Activated CD4-positive, alpha-beta T cell treated with anti-CD3 and anti-CD28 coated beads, Interleukin-2, amount 50 U/mL, for 4 hours (primary cell): ENCODE results near the gene FAM20B.
"Not testable (repeated sequence)": the region's sequence is repeated elsewhere in the genome, so short reads cannot be mapped to it uniquely, and the experiment has no call there.

Experiments
- DNase-seq, 2 experiments: peaks; one replicate each; pipeline ENCODE4 v3.0.0-alpha.2; 2020

Gene FAM20B

DNA sequence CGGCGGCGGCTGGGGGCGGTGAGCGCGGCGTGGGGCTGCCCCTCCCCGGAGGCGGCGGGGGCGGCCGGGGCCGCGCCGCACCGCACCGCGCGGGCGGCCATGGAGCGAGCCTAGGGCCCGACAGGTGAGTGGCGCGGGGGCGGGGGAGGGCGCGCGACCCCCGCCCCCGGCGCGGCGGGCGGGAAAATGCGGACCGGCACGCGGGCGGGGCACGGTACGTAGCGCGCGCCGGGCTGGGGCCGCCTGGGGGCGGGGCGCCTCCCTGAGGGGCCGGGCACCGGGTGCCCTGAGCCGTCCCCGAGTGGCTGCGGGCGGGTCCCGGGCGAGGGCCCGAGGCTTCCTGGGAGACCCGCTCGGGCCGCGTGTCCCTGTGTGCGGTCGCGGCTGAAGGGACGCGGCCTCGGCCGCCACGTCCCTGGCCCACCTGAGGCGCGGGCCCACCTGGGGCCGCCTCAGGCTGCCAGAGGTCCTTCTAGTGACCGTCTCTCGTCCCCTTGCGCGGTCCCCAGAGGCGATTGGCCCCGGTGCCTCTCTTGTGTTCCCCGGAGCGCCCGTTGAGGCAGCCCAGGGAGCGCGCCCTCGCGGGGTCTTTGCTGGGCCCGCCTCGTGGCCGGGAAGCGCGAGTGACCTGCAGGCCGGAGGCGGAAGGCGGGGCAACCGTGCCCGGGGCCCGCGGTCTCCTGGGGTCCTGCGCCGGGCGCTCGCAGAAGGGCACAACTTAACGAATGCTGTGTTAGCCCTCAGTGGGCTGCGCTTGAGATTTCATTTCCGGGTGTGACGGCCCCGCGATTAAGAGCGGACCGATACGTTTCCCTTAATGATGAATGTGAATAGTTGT is 500 bp downstream of the FAM20B start:
- peak; percentile 58 to 62 for DNase-seq

DNA sequence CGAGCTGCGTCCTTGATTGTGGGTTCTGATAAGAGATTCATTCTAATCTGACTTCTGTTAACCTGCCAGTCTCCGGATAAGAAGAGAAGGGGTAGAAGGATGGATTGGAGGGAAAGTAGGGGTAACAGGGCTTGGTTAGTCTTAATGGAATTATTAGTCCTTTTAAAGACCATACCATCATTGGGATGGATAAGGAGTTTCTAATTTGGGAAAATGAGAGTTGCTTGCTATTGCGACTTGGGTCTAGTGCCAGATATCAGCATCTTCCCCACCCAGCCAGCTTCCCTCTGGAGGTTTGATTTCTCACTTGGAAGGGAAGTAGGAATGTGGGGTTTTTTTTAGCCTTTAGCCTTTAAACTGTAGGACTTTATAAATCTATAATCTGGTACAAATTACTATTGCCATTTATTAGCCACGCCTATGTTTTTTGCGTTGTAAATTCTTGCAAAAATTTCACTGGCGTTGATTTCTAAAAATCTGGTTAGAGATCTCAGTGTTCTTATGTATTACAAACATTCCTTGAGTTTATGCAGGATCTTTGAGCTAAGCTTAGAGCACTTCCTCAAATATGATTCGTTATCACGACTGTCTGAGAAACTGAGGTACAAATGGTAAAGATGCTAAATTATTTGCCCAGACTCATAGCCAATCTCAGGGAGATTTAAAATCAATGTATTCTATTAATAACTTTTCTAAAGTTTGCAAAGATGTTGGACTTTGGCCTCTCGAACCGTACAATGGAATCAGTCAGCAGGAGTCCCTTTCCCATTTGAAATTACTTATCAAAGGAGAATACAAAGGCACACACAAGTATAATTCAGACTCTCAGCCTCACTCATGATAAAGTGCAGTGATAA is 1.3 kb downstream of the FAM20B start:
- no peak for DNase-seq

DNA sequence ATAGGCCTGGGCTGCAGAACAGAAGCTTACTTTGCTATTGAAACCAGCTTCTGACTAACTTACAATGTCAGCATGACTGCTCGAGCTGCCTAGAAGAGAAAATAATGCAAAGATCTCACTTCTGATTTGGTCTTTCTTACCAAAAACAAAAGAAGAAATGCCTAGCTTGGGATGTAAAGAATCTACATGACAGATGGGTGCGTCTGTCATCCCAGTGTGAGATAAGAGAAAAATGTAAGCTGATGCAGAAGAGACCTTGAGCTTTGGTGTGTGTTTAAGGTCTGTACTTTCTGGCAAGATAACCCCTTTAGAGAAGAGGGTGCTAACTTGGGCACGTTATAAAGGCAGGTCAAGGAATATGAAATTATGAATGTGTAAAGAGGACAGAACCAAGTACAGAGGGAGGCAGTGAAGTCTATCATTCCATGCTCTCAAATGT is 3.6 kb downstream of the FAM20B start:
- no peak for DNase-seq

DNA sequence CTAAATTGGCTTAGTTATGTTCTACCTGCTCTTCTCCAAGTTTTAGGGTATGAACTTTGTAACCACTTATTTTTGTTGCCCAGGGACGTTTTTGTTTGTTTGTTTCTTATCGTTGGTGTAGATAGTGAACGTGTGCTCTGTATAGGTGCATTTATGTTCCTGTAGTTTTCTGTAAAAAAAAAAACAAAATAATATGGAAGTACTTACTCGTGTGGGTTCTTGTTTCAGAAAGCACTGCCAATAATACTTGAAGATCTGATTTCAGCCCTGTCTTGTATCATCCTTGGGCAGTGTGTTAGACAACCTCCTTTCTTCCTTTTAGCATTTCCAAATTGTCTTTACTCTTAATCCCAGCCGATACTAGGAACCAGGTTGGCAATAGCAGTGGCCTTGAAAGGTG is 4.4 kb downstream of the FAM20B start:
- DNase-seq, result no peak

DNA sequence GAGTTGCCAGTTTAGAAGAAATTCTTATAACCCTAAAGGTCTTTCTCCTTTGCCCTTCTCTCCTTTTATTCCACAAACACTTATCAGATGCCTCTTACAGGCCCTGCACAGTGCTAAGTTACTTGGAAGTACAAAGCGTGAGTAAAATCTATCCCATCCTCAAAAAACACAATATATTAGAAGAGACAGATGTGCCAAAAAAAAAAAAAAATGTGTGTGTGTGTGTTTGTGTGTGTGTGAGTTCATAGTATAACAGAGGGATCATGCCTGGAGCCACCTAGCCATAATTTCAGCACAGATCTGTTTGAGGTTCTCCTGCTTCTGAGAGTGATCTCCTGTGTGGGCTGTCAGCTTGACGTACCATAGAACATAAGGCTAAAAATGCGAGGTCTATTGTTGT is 5.0 kb downstream of the FAM20B start:
- DNase-seq, result no peak

DNA sequence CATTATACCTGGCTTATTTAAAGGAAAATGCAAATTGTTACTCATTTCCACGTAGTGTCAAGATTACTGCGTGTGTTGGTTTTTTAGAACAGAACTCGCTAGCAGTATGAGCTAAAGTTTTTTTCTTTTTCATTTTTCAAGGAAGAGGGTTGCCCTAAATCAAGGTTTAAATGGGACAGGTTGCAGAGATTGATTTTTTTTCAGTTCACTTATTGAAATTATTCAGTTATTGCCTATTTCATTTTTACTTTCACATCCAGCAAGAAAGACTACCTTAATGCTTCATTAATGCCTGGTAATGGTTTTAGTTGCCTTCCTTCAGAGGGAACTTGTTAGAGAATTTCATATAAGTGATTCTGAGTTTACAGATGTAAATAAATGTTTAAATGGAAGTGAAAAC is 5.6 kb downstream of the FAM20B start:
- no peak for DNase-seq

DNA sequence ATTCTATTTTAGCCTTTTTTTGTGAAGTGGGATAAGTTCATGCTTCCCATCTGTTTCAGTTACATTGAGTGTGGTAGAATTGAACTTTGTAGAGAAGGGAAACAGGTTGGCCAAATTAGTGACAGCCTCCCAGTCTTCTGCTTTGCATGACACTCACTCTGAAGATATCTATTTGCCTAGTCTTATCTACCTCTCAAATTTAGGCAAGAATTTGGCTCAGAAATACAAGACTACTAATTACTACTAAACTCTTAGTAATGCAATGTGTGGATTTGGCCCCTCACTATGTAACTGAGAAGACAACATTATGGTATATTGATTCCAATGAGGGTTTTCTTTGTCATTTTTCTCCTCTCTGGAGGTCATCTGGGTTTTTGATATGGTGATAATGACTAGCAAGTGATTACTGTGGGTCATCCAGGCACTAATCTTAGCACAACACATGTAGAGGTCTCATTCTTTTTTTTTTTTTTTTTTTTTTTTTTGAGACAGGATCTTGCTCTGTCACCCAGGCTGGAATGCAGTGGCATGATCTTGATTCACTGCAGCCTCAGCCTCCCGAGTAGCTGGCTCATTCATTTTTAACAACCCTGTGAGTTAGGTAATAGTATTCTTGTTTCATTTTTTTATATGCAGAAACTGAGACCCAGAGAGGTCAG is 6.3 kb downstream of the FAM20B start:
- no peak for DNase-seq

DNA sequence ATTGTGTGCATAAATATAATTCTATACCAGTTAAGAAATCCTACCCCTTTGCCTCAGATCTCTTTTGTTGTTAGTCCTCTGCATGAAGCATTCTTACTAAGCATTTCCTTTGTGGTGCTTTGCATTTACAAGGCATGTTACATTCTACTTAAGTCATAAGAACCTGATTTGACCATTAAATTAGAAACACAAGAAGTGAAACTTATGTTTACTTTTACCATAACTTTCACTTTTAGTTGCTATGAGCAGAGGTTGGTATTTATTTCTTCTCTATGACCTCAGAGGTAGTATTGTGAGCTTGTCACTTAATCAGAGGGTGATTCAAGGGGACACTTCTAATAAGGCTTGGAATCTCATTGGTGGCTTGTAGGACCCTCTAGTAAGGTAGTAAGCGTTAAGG is 9.0 kb downstream of the FAM20B start:
- no peak for DNase-seq

DNA sequence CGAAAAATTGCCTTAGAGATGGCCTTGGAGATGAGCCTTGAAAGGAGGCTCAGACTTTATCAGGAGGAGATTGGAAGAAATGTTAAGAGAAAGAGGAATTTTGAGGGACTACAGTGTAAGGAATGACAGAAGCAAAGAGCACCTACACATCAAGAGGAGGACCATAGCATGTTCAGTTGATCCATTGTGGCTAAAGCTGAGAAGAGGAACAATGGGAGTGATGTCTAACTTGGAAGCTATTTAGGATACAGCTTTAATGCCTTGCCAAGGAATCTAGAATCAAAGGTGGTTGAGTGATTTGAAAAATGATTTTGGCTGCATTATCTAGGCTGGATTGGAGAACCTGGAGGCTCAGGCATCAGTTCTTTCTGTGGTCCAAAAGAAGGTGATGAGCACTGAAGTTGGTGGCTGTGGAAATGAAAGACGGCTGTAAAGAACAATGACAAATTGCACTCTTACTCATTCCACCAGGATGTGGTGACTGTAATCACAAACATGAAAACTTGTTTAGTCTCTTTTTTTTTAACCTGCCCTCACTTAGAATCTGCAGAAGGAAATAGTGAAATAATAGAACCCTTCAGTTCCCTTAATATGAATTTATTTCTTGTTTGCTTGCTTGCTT is 11.3 kb downstream of the FAM20B start:
- DNase-seq, result no peak

DNA sequence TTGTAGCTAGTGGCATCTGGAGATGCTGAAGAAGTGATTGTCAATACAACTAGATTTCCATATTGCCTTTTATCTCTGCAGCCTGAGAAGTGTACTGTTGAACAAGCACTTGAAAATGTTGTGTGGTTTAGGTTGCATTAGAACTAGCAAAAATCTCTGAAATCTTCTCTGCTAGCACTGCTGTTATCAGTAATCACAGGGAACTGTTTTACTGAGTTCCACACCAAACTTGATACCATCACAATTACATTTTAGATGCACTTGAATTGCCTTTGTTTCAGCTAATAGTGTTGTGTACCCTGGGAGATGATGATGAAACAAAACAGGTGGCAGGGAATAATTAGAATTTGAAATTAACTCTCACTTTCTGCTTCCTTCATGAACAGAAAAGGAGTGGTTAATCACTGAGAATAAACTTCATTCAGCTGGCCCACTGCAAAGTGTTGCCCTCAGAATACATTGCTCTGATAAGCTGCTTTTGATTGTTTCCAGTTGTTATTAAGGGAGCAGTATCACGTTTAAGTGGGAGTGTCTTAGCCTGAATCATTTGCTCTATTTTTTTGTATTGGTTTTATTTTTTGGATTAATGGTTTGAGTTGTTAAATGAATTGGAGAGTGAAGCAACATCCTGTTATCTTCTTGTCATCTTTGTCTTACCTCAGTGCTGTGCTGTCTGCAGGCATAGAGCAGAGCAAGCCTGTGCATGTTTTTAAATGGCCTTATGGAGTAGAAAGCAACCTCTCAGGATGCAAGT is 13.0 kb downstream of the FAM20B start:
- no peak for DNase-seq

DNA sequence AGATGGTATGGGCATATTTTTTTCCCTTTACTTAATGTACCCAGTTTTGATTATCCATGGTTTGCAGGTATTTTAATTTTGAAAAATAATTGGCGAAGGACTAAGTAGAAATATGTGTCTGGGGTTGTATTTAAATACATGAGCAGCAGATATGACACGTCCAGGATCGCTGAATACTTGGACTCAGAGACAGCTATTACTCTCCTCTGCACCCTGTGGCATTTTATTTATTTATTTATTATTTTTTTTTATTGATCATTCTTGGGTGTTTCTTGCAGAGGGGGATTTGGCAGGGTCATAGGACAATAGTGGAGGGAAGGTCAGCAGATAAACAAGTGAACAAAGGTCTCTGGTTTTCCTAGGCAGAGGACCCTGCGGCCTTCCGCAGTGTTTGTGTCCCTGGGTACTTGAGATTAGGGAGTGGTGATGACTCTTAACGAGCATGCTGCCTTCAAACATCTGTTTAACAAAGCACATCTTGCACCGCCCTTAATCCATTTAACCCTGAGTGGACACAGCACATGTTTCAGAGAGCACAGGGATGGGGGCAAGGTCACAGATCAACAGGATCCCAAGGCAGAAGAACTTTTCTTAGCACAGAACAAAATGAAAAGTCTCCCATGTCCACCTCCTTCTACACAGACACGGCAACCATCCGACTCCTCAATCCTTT is 13.9 kb downstream of the FAM20B start:
- not testable (repeated sequence) for DNase-seq

DNA sequence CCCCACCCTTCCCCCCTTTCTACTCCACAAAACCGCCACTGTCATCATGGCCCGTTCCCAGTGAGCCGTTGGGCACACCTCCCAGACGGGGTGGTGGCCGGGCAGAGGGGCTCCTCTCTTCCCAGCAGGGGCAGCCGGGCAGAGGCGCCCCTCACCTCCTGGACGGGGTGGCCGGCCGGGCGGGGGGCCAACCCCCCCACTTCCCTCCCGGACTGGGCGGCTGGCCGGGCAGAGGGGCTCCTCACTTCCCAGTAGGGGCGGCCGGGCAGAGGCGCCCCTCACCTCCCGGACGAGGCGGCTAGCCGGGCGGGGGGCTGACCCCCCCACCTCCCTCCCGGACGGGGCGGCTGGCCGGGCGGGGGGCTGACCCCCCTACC is 14.5 kb downstream of the FAM20B start:
- DNase-seq, result not testable (repeated sequence)

DNA sequence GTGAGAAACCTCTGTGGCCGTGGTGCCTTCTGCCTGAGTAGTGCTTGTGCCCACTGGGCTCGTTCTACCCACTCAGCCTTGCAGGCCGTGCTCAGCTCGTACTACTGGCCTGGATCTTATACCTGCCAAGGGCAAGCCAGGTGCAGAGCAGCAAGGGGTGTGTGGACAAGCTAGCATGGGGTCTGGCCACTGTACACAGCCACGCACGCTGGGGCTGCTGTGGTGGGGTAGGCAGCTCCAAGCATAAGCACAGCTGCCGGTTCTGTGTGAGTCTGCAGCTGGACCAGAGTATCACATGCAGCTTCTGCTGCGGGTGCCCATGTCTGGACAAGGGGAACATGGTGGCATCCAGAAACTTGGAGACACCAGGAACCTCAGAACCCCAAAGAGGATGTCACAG is 16.4 kb downstream of the FAM20B start:
- DNase-seq, result no peak

DNA sequence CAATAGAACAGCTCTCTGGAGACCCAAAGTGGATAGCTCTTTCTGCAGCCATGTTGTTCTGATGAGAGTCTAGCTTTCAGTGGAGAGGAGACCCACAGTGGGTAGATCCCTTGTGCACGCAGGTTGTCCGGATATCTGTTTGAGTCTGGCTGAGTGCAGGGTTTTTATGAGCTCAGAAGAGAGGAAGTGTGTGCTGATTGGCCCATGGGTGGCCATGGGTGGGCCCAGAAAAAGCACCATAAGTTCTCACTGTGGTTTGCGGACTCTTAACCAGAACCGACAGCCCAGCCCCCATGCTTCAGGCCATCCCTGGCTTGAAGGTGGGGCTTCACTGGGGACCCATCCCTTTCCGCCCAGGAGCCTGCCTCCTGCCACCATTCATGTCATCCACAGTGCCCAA is 17.0 kb downstream of the FAM20B start:
- no peak for DNase-seq

DNA sequence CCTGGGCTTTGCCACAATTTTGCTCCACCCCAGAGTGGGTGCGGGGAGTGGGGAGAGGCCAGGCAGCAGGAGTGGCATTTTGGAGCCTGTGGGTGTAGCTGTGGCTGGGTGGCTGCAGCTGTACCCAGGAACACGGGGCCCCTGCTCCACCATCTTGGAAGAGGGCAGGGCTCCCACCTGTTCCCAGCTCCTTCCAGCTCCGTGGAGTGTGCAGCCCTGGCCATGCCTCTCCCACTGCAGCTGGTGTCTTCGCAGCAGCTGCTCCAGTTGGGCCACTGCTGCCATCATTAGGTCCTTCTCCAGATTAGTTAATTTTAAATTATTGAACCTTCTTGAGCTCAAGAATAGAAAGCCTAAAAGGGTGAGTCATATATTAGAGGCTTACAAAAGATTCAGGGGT is 17.6 kb downstream of the FAM20B start:
- DNase-seq, result no peak

DNA sequence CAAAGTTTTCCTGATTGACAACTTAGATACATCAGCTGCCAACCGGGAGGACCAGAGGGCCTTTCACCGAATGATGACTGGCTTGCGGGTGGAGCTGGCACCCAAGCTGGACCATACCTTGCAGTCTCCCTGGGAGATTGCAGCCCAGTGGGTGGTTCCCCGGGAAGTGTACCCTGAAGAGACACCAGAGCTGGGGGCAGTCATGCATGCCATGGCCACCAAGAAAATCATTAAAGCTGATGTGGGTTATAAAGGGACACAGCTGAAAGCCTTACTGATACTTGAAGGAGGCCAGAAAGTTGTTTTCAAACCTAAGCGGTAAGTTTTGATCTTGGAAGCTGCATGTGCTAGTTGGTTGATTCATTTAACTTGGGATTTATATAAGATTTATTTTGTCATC is 18.2 kb downstream of the FAM20B start:
- DNase-seq, result no peak

DNA sequence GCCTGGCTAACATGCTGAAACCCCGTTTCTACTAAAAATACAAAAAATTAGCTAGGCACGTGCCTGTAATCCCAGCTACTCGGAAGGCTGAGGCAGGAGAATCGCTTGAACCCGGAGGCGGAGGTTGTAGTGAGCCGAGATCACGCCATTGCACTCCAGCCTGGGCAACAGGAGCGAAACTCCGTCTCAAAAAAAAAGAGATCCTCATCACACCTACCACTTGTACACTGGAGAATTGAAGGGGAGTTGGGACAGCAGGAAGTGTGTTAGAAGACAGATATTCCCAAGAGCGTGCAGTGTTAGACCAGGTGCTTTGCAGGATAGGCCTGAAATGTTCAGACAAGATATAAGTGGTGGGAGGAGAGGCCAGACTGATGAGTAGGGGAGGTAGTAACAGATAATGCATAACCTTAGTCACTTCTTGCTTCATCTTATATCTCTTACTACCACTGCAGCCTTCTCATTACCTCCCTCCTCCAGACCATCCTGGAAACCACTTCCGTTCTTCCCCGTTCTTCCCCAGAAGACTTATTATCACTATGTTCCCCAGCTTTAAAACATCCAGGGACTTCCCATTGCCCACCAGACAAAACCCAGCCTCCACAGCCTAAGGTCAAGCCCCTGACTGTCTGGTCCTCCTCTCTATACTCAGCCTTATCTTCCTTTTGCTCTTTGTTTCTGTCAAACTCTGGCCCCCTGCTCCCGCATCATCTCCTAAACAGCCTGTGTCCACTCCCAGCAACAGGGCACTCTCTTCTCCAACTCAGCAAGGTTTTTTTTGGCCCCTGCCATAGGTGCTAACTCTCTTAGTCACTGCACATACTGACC is 21.3 kb downstream of the FAM20B start:
- no peak for DNase-seq

DNA sequence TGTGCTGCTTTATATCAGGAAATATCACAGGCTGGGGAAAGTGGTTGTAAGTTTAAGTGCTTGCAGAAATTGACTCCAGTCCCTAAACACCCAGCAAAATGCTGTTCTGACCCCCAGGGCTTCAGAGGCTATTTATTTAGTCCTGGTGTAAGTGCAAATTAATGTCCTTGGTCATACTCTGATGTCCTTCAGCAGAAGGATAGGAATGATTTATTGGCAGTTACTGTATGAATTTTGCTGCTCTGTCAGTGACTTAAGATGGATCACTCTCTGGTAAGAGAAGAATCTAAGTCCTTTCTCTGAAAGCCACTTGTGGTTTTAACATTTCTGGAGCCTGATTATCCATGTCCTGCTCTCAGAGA is 21.9 kb downstream of the FAM20B start:
- no peak for DNase-seq

DNA sequence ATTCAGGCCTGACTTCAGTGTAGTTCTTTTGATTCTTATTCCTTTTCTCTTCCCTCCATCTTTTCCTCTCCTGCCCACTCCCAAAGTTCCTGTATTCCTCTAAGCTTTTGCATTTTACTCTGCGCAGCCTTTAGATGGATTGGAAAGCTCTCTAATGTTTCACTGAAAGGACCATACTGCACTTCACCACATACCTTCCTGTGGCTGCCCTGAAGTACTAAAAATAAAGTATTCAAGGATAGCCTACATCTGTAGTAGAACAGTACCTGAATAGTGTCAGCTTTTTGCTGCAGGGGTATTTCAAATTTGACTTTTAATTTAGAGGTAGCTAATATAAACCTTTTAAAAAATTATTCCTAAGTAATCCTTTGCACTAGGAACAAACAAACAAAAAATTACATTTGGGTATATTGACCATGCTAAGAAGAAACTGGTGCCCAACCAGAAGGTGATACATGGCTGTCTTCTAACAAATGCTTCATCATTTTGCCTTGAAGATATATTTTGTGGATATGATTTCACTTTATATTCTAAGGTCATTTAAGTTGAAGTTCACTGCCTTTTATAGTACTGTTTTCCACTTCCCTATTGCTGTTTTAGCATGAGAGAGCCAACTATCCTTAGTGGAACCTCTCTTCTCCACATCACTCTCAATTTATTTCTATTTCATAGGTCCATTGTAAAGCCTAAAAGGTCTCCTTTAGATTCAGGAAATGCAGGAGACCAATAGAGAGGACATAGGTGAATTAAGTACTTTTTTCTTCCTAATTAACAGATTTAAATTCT is 22.8 kb downstream of the FAM20B start:
- DNase-seq, result no peak

DNA sequence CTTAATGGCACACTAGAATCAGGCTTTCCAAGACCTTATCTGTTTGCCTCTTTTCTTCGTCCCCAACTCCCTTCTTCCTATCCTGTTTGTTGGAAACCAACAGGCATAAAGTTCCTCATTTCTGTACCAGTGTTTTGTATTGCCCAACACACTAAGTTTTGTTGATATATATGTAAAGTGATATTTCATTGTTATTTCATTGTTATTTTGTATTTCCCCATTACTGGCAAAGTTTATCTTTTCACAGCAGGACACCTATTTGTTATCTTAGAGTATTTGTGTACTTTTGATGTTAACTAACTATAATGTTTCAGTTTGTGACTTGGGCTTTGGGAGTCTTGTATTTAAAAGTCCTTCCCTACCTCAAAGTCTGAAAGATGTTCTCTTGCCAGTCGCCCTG is 27.1 kb downstream of the FAM20B start:
- no peak for DNase-seq
